HG02678 (cell line): ENCODE data around the gene SLC38A8.

ENCODE experiments used
- ATAC-seq: cut with Tn5 transposase; IDR thresholded peaks from one replicate; pipeline ENCODE4 v1.9.1; 2021; ENCODE audit warnings: mild to moderate bottlenecking, moderate library complexity; ENCODE audit not compliant: unreplicated experiment

Gene SLC38A8

DNA sequence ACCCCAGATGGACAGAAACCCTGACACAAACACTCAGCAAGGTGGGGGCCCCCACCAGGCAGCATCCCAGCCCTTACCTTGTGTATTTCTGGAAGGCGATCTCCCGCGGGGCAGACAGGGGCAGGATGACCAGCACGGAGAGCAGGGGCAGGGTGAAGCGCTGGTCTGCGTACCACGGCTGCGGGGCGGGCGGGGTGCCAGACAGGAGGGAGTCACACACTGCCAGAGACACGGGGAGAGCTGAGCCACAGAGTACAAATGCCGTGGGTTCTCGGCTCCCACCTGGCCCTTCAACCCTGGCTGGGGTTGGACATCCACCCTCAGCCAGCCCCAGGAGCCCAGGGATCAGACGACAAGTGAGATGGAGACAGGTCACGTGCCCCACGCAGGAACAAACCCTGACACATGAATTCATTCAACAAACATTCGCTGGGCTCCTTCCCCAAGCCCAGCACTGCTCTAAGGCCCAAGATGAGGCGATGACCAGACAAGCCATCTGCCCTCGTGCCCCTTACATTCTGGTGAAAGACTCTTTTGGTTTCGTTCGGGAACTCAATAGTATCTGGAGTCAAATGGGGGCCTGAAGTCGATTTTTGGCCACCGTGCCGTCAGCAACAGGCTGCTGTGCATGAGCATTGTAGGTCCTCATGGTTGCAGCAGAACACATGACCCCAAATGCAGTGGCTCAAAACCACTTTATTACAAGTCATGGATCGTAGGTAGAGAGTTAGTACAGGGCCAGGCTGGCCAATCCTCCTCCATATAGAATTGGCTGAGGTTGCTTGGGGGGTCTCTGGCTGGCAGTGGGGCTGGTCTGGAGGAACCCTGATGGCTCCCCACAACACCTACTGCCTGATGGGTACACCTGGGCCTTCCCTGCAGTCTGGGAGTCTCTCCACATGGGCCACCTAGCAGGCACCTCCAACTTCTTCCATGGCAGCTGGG is 9.1 kb downstream of the SLC38A8 start:
- no peak for ATAC-seq

DNA sequence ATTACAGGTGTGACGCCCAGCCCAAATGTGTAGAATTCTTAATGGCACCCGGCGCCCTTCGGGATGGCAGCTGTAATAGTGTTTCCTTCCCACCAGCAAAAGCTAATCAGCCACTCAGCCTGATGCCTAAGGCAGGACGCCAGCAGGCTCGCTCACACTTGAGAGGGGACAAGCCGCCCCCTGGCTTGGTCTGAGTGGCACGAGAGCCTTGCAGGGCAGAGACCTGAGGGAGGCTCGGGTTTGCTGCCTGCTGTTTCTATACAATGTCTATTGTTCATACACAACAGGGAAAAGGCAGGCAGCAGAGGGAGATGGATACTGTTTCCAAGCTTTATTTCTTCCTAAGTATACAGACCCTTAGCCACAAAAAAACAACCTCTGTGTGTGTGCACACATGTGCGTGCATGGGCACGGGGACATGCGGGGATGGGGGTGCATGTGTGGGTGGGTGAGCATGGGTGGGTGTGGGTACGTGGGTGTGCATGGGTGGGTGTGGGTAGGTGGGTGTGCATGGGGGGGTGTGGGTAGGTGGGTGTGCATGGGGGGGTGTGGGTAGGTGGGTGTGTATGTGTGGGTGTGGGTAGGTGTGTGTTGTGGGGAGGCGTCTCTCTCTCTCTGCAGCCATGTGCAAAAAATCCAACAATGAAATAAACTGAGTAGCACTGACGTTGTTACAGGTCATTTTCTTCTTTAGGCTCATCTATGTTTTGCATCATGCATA is 10.0 kb downstream of the SLC38A8 start:
- no peak for ATAC-seq

DNA sequence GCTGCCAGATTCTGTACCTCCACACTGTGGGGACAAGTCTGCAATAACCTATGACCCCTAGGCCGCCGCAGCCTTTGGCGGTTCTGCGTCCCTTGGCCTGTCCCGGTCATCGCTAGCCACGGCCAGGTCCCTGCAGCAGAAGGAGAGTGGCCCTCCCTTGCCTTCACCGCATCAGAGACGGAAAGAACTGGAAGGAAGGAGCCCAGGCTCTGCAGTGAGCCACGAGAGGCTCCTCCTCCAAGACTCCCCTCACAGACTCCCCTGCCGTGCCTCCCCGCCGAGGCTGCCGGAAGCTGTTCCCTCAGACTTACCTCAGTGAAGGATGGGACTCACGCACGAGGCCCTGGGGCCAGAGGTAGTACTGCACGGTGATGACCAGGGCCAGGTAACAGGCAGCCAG is 11.0 kb downstream of the SLC38A8 start:
- ATAC-seq: no peak

DNA sequence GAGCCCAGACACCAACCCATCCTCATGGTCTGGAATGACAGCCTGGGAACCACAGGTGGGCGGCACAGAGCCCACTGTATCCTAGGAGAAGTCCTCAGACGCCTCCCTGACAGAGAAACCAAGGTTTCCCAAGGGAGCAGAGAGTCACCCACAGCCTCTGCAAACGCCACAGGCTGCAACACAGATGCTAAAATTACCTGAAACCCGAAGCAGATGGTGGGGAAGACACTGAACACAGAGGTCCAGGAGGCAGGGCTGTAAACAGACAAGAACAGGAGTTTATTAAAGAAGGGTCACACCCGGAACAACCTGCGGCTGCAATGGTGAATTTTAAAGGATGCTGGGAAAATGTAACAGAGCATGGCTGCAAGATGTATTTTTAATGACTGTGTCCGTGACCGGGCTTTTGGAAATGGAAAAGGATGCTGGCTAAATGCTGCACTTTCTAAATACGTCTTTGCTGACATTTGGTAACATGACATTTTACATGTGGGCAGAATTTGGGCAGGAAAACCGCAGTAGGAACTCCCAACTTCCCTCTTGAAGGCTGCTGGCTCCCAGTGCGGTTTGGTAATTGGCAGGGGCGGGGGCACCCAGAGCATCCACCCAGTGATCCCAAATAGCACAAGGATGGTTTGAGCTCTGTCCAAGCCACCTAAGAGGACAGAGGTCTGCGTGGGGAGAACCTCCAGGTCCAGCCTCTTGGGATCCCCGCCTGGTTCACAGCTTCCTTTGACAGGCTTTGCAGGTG is 13.1 kb downstream of the SLC38A8 start:
- ATAC-seq: no peak

DNA sequence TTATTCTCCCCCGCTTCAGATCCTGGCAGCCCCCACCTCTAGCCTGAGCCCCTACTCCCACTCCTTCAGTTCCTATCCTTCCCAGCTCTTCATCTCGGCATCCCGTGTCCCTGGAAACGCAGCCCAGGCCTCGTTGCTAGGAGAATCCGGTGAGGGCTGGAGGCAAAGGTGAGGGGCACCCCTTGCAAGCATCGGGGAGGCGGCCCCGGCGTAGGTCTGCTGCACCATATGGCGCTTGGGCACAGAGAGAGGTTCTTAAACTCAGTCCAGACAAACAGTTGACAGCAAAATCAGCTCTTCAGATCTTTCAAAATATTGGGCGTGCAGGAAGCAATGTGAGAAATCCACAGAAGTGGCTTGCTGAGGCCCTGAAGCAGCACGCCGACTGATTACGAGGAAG is 15.0 kb downstream of the SLC38A8 start:
- no peak for ATAC-seq

DNA sequence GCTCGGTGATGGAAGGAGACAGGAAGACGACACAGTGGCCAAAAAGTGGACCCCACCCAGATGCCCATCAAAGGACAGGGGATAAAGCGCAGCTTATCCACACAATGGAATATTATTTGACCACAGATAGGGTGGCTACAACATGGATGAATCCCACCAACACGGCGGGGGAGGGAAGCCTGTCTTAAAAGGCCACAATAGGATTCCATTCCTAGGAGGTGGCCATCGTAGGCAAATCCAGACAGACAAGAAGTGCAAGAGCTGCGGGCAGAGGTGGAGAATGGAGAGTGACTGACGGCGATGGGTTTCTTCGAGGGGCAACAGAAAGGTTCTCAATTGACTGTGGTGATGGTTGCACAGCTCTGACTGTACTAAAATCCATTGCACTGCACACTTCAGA is 16.0 kb downstream of the SLC38A8 start:
- no peak for ATAC-seq

DNA sequence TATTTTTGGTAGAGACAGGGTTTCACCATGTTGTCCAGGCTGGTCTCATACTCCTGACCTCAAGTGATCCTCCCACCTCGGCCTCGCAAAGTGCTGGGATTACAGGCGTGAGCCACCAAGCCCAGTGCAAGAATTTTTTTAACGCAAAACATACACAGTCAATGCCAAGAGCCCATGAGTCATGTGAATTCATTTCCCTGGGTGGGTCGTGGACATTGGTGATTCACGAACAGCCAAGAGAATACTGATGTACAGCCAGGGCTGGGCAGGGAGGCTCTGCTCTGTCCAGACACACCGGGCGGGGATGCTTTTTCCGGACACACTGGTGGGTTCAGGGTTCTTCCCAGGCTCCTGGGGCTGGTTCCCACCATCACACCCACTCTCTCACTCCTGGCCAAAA is 17.7 kb downstream of the SLC38A8 start:
- no peak for ATAC-seq

DNA sequence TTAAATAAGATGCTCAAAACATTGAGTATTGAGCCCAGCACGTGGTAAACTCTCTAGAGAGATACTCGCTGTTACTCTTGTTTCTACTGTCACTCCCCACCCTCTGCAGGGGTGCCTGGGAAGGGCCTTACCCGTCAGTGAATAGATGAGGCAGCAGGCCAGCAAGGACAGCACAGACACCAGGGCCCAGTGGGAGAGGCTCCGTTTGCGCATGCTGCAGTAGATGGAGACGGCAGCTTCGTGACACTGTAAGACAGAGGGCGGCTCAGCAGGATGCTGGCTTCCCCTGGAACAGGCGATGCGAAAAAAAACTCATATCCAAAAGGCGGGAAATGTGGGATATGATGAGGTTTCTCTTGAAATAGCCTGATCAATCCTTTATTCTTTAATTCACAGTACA is 20.0 kb downstream of the SLC38A8 start:
- no peak for ATAC-seq

DNA sequence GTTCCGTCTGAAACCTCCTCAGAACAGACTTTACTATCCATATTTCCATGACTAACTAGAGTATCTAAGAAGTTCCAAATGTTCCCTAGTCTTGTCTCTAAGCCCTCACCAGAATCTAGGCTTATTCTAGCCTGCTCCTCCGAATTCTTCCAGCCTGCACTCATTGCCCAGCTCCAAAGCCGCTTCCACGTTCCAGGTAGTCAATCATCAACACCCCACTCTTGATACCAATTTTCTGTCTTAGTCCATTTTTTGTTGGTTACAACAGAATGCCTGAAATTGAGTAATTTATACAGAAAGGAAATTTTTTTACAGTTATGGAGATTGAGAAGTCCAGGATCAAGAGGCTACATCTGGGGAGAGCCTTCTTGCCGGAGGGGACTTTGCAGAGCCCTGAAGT is 21.1 kb downstream of the SLC38A8 start:
- no peak for ATAC-seq

DNA sequence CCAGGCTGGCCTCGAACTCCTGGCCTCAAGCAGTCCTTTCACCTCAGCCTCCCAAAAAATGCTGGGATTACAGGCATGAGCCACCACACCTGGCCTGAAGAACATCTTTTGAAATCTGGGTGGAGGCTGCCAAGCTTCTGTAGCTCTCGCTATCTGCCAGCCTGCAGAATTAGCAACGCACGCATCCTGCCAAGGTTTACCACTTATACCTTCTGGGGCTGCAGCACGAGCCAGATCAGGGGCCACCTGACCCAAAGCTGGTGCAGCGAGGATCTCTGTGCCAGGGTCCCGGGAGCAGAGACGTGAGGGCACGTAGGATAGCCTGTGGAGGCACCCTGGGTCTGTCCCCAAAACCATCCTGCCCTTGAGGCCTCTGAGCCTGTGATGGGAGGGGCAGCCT is 22.2 kb downstream of the SLC38A8 start:
- ATAC-seq: no peak

DNA sequence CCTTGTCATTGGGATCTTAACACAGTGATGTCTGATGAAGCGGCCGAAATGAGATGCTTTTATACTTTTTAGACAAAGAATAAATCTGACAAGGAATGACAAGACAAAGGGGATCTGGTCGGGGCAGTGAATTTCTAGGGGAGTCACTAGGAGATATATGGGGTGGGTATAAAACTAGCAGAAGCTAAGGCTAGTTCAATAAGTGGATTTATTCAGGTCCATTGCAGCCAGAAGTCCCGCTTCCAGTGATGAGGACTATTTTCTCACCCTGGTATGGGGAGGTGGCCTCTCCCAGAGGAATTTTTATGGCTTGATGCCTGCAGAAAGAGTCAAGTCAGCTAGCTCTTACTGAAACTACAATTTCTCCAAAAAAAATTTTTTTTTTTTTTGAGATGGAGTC is 23.9 kb downstream of the SLC38A8 start:
- no peak for ATAC-seq

- ATAC-seq: no peak
Observed at GRCh38 chr16:84016477-84016876, 26.1 kb downstream of the SLC38A8 start.

DNA sequence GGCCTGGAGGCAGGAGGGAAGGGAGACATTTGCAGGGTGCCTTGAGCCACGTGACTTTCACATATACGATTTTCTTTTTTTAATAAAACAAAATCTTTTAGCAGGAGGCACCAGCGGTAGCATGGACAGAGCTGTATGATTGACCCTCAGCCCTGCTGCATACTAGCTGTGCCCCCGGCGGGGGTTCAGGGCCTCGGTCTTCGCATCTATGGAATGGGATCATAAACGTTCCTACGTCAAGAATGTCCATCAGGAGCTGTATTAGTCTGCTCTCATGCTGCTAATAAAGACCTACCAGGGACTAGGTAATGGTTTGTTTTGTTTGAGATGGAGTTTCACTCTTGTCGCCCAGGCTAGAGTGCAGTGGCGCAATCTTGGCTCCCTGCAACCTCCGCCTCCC is 27.2 kb downstream of the SLC38A8 start:
- ATAC-seq: no peak

DNA sequence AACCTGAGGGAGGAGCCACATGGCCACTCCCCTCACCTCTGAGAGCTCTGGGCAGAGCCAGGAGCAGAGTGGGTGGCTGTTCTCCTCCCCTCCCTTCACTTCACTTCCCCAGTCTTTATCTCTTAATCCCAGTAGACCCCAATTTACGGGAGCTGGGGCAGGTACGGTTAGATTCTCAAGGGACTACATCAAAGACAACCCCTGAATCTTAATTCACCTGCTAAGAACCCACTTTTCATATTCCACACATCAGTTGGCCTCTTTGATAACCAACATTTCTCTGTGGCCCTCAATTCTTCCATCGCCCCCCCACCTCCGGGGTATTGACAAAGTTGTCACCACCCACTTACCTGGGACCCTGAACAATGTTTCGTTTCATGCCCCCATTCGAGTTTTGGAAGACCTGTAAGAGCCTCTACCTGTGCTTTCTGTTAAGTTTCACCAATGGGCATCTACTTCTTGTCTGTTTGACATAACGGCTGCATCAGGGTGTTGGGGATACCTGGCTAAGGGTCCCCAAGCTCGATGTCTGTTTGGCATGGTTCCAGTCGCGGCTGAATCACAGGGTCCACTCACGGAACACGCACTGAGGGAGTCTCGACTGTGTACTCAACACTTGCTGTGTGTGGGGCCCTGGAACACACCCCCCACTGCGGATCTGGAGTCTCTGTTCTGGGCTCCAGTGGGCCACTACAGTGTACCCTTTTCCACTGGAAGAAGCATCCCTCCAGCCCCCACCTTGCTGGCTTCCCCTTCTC is 27.8 kb downstream of the SLC38A8 start:
- no peak for ATAC-seq

DNA sequence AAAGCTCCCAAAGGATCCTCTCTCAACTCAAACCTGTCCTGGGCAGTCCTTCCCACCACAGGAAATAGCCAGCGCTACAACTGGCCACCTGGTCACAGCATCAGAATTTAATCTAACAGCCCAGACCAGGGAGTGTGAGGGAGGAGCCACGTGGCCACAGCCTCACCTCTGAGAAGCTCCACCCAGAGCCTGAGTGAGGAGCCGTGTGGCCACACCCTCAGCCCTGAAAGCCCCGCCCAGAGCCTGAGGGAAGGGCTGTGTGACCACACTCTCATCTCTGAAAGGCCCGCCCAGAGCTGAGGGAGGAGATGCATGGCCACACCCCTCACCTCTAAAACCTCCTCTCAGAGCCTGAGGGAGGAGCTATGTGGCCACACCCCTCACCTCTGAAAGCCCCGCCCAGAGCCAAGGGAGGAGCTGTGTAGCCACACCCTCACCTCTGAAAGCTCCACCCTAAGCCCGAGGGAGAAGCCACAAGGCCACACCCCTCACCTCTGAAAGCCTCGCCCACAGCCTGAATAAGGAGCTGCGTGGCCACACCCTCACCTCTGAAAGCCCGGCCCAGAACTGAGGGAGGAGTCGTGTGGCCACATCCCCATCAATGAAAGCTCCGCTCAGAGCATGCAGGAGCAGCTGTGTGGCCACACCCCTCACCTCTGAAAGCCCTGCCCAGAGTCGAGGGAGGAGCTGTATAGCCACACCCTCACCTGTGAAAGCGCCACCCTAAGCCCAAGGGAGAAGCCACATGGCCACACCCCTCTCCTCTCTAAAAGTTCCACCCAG is 28.6 kb downstream of the SLC38A8 start:
- peak; percentile 76 for ATAC-seq

DNA sequence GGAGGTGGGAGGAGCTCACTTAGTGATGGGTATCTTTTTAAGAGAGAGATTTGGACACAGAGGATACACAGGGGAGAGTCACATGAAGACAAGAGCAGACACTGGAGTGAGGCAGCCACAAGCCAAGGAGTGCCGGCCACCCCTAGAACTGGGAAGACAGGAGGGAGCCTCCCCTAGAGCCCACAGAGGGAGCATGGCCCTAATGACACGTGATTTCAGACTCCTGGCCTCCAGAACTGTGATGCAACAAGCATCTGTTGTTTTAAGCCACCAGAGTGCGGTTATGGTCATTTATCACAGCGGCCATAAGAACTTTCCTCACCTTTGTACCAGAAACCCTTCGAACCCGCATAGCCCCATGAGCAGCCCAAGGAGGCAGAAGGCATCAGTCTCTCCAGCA is 33.3 kb downstream of the SLC38A8 start:
- no peak for ATAC-seq

GRCh38 chr16:84007965-84008364 is 34.6 kb downstream of the SLC38A8 start:
- no peak for ATAC-seq

DNA sequence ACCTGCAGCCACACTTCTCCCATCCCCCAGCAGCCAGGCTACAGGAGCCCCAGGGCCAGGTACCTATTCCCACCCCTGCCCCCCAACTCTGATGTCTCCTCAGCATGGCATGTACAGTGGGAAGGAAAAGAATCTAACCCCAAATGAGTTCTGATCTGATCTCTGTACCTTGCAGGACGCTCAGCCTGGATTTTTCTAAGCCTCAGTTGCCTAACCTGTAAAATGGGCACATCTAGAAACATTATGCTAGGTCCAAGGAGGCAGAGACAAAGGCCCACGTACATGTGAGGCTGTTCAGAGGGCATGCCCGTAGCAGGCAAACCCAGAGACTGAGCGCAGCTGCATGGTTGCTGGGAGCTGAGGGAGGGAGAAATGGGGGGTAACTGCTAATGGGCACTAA is 35.1 kb downstream of the SLC38A8 start:
- ATAC-seq: no peak

GRCh38 chr16:84005391-84005790 is 37.2 kb downstream of the SLC38A8 start:
- no peak for ATAC-seq

GRCh38 chr16:84004442-84004841 is 38.2 kb downstream of the SLC38A8 start:
- ATAC-seq: no peak
